ENCODE measurements around the gene GSC. TPM values are rescaled to one million over a fixed set of nuclear protein-coding genes. Genes with fewer than 3 reads are reported as not detected.

Gene GSC
- polyA plus RNA-seq, 1 donor (not counting 4 experiments of a cell fraction or from before 2014, with no cell fraction given) = not detected

GRCh38 chr14:94738751-94739150 is 31.2 kb downstream of the GSC start:
- Histone ChIP-seq H4K20me1 (ENCODE audit: control insufficient read depth, extremely low read depth, insufficient read depth, low read length) (no peaks in the 10 kb centered on the region), H3K27me3 (ENCODE audit: control insufficient read depth, extremely low read depth, insufficient read depth, low read length) (no peaks in the 10 kb centered on the region), H2AFZ (ENCODE audit: control insufficient read depth, low read length) (no peak overlapping the region), H3K4me1 (ENCODE audit: control insufficient read depth, extremely low read depth, insufficient read depth, low read length) (no peaks in the 10 kb centered on the region), H3K9ac (ENCODE audit: control insufficient read depth, extremely low read depth, insufficient read depth, low read length) (no peak overlapping the region), H3K9me3 (ENCODE audit: control insufficient read depth, low read depth, low read length) (no peaks in the 10 kb centered on the region), H3K79me2 (ENCODE audit: control insufficient read depth, insufficient read depth, low read length) (no peaks in the 10 kb centered on the region), H3K27ac (ENCODE audit: control insufficient read depth, insufficient read depth, low read length) (no peak overlapping the region), H3K4me3 (ENCODE audit: control insufficient read depth in 2 of 3, extremely low read depth in 1 of 3, insufficient read depth in 2 of 3, low read depth in 1 of 3, low read length in 3 of 3) (no peak overlapping the region), H3K36me3 (ENCODE audit: control insufficient read depth in 2 of 2, extremely low read depth in 1 of 2, insufficient read depth in 2 of 2, low read length in 2 of 2) (no peaks in the 10 kb centered on the region), H3K4me2 (ENCODE audit: control insufficient read depth, extremely low read depth, insufficient read depth, low read depth, low read length) (no peak overlapping the region), H3K9me1 (ENCODE audit: control insufficient read depth, extremely low read depth, insufficient read depth, low read length) (no peaks in the 10 kb centered on the region)
- no peak for FAIRE-seq
- DNase-seq (ENCODE audit: low read depth, low spot score) = no peak
- dilution Hi-C loops (cut with MboI; ENCODE audit: extremely low pct_ligation_motif_present, low sequenced_read_pairs) = no loop called here
- no peak for TF ChIP-seq EZH2 (IDR thresholded peaks at IDR 0.05; ENCODE audit: low read length)
- TF ChIP-seq, protein P1, sequence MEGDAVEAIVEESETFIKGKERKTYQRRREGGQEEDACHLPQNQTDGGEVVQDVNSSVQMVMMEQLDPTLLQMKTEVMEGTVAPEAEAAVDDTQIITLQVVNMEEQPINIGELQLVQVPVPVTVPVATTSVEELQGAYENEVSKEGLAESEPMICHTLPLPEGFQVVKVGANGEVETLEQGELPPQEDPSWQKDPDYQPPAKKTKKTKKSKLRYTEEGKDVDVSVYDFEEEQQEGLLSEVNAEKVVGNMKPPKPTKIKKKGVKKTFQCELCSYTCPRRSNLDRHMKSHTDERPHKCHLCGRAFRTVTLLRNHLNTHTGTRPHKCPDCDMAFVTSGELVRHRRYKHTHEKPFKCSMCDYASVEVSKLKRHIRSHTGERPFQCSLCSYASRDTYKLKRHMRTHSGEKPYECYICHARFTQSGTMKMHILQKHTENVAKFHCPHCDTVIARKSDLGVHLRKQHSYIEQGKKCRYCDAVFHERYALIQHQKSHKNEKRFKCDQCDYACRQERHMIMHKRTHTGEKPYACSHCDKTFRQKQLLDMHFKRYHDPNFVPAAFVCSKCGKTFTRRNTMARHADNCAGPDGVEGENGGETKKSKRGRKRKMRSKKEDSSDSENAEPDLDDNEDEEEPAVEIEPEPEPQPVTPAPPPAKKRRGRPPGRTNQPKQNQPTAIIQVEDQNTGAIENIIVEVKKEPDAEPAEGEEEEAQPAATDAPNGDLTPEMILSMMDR (optimal IDR thresholded peaks at IDR 0.05 in 1 of 3, IDR thresholded peaks at IDR 0.05 in 1 of 3, conservative IDR thresholded peaks at IDR 0.05 in 1 of 3; ENCODE audit: extremely low read depth in 1 of 3, insufficient read depth in 2 of 3, low read length in 3 of 3) = no peak

DNA sequence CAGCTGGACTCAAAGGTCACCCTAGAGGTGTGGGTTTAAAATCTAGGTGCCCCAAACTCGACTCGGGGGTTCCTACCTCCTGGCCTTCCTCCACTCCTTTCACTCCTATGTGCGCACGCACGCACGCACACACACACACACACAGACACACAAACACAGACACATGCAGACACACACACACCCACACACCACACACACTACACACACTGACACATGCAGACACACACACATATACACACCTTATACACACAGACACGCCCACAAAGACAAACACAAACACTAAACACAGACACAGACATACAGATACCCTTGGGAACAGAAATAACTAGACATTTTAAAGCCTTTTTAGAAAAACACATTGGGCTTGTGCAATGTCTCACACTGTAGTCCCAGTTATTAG is 31.8 kb downstream of the GSC start:
- Histone ChIP-seq H3K79me2 (ENCODE audit: control insufficient read depth, insufficient read depth, low read length) (no peaks in the 10 kb centered on the region), H3K9me3 (ENCODE audit: control insufficient read depth, low read depth, low read length) (no peaks in the 10 kb centered on the region), H3K36me3 (ENCODE audit: control insufficient read depth in 2 of 2, extremely low read depth in 1 of 2, insufficient read depth in 2 of 2, low read length in 2 of 2) (no peaks in the 10 kb centered on the region), H4K20me1 (ENCODE audit: control insufficient read depth, extremely low read depth, insufficient read depth, low read length) (no peaks in the 10 kb centered on the region), H2AFZ (ENCODE audit: control insufficient read depth, low read length) (no peak overlapping the region), H3K9ac (ENCODE audit: control insufficient read depth, extremely low read depth, insufficient read depth, low read length) (no peak overlapping the region), H3K4me1 (ENCODE audit: control insufficient read depth, extremely low read depth, insufficient read depth, low read length) (no peaks in the 10 kb centered on the region), H3K9me1 (ENCODE audit: control insufficient read depth, extremely low read depth, insufficient read depth, low read length) (no peaks in the 10 kb centered on the region), H3K4me2 (ENCODE audit: control insufficient read depth, extremely low read depth, insufficient read depth, low read depth, low read length) (no peak overlapping the region), H3K27ac (ENCODE audit: control insufficient read depth, insufficient read depth, low read length) (no peak overlapping the region), H3K4me3 (ENCODE audit: control insufficient read depth in 2 of 3, extremely low read depth in 1 of 3, insufficient read depth in 2 of 3, low read depth in 1 of 3, low read length in 3 of 3) (no peak overlapping the region), H3K27me3 (ENCODE audit: control insufficient read depth, extremely low read depth, insufficient read depth, low read length) (no peaks in the 10 kb centered on the region)
- dilution Hi-C loops (cut with MboI; ENCODE audit: extremely low pct_ligation_motif_present, low sequenced_read_pairs) = no loop called here
- DNase-seq (ENCODE audit: low read depth, low spot score) (no peak), FAIRE-seq (no peak)
- TF ChIP-seq EZH2 (IDR thresholded peaks at IDR 0.05; ENCODE audit: low read length) = no peak
- TF ChIP-seq, protein P1 (optimal IDR thresholded peaks at IDR 0.05 in 1 of 3, IDR thresholded peaks at IDR 0.05 in 1 of 3, conservative IDR thresholded peaks at IDR 0.05 in 1 of 3; ENCODE audit: extremely low read depth in 1 of 3, insufficient read depth in 2 of 3, low read length in 3 of 3) = no peak

Data from keratinocyte (primary cell).